Measurements from ENCODE around the gene C3orf20. TPM values are rescaled to one million over a fixed set of nuclear protein-coding genes. Genes with fewer than 3 reads are reported as not detected.

Gene C3orf20
- total RNA-seq, 1 donor from 2014 or later, result 0.25 TPM

GRCh38 chr3:14810070-14810791 lies 135.3 kb downstream of the C3orf20 start:
- intact Hi-C loops (cut with micrococcal nuclease), result no loop called here

- intact Hi-C loops (cut with micrococcal nuclease), result no loop called here
Measured at GRCh38 chr3:14810801-14811661, 136.1 kb downstream of the C3orf20 start.

- intact Hi-C loops (cut with micrococcal nuclease), result no loop called here
Measured at GRCh38 chr3:14811684-14812083, 136.7 kb downstream of the C3orf20 start.

GRCh38 chr3:14812196-14812790 lies 137.4 kb downstream of the C3orf20 start:
- intact Hi-C loops (cut with micrococcal nuclease), result no loop called here

GRCh38 chr3:14814411-14814871 lies 139.5 kb downstream of the C3orf20 start:
- intact Hi-C loops (cut with micrococcal nuclease), result no loop called here

GRCh38 chr3:14816359-14816758 lies 141.4 kb downstream of the C3orf20 start:
- intact Hi-C loops (cut with micrococcal nuclease), result no loop called here

GRCh38 chr3:14818804-14819500 lies 144.0 kb downstream of the C3orf20 start, which contains the start of gene FGD5:
FGD5 (plus strand) TSS chr3:14818962; CDS start chr3:14819072, 110 bp downstream.
- intact Hi-C loops (cut with micrococcal nuclease), result no loop called here

GRCh38 chr3:14819671-14820070 lies 144.7 kb downstream of the C3orf20 start:
- intact Hi-C loops (cut with micrococcal nuclease), result no loop called here

- intact Hi-C loops (cut with micrococcal nuclease), result no loop called here
Measured at GRCh38 chr3:14820156-14820555, 145.2 kb downstream of the C3orf20 start.

GRCh38 chr3:14821151-14821550 lies 146.2 kb downstream of the C3orf20 start:
- intact Hi-C loops (cut with micrococcal nuclease), result no loop called here

- intact Hi-C loops (cut with micrococcal nuclease), result no loop called here
Measured at GRCh38 chr3:14822134-14822533, 147.2 kb downstream of the C3orf20 start.

Other genes starting within 250 kb of the C3orf20 start
- gene GRIP2, start 134.8 kb upstream of the C3orf20 start, total RNA-seq, result 0.05 and 0.10 TPM in 2 replicates
- 22.3 and 24.1 TPM in 2 replicates for gene CCDC174, start 23.4 kb upstream of the C3orf20 start, total RNA-seq
- not detected in 2 replicates for gene FGD5, start 143.8 kb downstream of the C3orf20 start, total RNA-seq